ENCODE results near the gene LCE2A. TPM values are rescaled to one million over a fixed set of nuclear protein-coding genes. Genes with fewer than 3 reads are reported as not detected.
"Not testable (repeated sequence)": the region's sequence is repeated elsewhere in the genome, so short reads cannot be mapped to it uniquely, and the experiment has no call there.

The LCE2A gene
- total RNA-seq, 1 donor from 2014 or later = not detected

DNA sequence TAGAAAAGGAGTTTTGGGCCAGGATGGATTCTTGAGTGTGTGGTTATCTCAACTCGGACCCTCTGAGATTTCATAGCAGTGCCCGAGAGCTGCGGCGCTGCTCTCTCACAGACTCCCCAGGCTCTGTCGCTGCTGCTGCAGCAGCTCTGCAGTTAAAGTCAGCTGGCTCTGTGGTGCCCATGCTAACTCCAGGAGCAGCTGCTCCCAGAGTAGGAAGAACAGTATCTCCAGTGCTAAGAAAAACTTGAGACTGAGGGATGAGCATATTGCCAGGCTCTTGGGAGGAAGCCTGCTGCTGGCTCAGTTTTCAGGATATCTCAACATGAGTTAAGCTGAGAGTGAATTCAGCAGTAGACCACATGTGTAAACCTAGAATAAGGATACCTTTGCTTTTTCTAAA is 30.5 kb upstream of the LCE2A start:
- no peak overlapping the region for H3K4me3 ChIP-seq (ENCODE audit: low read depth, low read length)
- TF ChIP-seq, protein P1, sequence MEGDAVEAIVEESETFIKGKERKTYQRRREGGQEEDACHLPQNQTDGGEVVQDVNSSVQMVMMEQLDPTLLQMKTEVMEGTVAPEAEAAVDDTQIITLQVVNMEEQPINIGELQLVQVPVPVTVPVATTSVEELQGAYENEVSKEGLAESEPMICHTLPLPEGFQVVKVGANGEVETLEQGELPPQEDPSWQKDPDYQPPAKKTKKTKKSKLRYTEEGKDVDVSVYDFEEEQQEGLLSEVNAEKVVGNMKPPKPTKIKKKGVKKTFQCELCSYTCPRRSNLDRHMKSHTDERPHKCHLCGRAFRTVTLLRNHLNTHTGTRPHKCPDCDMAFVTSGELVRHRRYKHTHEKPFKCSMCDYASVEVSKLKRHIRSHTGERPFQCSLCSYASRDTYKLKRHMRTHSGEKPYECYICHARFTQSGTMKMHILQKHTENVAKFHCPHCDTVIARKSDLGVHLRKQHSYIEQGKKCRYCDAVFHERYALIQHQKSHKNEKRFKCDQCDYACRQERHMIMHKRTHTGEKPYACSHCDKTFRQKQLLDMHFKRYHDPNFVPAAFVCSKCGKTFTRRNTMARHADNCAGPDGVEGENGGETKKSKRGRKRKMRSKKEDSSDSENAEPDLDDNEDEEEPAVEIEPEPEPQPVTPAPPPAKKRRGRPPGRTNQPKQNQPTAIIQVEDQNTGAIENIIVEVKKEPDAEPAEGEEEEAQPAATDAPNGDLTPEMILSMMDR (conservative IDR thresholded peaks at IDR 0.05; ENCODE audit: low read depth, low read length) = no peak
- no peak for DNase-seq (ENCODE audit: low read depth)

- TF ChIP-seq, protein P1 (conservative IDR thresholded peaks at IDR 0.05; ENCODE audit: low read depth, low read length) = no peak
- H3K4me3 ChIP-seq (ENCODE audit: low read depth, low read length) = no peak overlapping the region
- DNase-seq (ENCODE audit: low read depth) = no peak
Measured at GRCh38 chr1:152673016-152673415, 25.1 kb upstream of the LCE2A start.

DNA sequence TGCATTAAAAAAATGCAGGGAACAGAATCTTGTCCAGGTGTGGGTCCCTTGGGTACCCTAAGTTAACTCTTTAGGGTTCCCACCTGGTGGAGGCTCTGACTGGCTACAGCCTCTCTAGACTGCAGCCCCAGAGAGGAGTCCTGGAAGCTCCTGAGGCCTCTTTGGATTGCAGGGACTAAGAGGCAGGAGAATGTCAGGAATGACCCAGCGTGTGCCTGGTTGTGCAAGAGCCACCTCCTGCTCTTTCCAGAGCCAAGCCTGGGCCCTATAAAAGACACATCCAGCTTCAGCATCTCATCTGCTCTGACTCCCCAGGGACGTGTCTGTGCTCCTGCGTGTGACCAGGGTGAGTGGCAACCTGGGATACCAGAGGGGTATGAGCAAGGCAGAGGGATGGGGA is 23.2 kb upstream of the LCE2A start, which contains the start of gene LCE2C:
TSS of gene LCE2C (plus strand) at position 297 of the 400 bp plus-strand sequence. CDS start 737 bp downstream, outside the sequence.
- DNase-seq (ENCODE audit: low read depth); H3K4me3 ChIP-seq (ENCODE audit: low read depth, low read length): not testable (repeated sequence)

- H3K4me3 ChIP-seq (ENCODE audit: low read depth, low read length) = no peak overlapping the region
- DNase-seq (ENCODE audit: low read depth) = no peak
- TF ChIP-seq, protein P1 (conservative IDR thresholded peaks at IDR 0.05; ENCODE audit: low read depth, low read length) = no peak
Measured at GRCh38 chr1:152679459-152679858, 18.7 kb upstream of the LCE2A start.

DNA sequence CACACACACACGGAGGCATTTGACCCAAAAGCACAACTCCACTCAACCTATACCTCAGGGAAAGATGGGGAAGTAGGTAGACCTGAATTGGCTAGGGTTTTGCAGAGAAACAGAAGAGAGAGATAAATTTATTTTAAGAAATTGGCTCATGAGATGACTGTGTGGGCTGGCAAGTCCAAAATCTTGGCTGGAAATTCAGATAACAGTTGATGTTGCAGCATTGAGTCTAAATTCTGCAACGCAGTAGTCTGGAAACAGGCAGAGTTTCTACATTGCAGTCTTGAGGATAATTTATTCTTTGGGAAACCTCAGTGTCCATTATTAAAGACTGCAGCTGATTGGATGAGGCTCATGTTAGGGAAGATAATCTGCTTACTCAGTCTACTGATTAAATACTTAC is 16.5 kb upstream of the LCE2A start:
- no peak for DNase-seq (ENCODE audit: low read depth)
- TF ChIP-seq, protein P1 (conservative IDR thresholded peaks at IDR 0.05; ENCODE audit: low read depth, low read length) = no peak
- H3K4me3 ChIP-seq (ENCODE audit: low read depth, low read length) = no peak overlapping the region

GRCh38 chr1:152683846-152684245 is 14.3 kb upstream of the LCE2A start:
- H3K4me3 ChIP-seq (ENCODE audit: low read depth, low read length) = no peak overlapping the region
- DNase-seq (ENCODE audit: low read depth) = no peak
- TF ChIP-seq, protein P1 (conservative IDR thresholded peaks at IDR 0.05; ENCODE audit: low read depth, low read length) = no peak

- DNase-seq (ENCODE audit: low read depth) = not testable (repeated sequence)
Measured at GRCh38 chr1:152685823-152686222, 12.3 kb upstream of the LCE2A start, which contains the start of gene LCE2B. TSS of gene LCE2B (plus strand) at chr1:152686123. CDS start at chr1:152686844, 721 bp downstream.

GRCh38 chr1:152699746-152700145 is 1.6 kb downstream of the LCE2A start:
- no peak overlapping the region for H3K4me3 ChIP-seq (ENCODE audit: low read depth, low read length)
- no peak for DNase-seq (ENCODE audit: low read depth)
- TF ChIP-seq, protein P1 (conservative IDR thresholded peaks at IDR 0.05; ENCODE audit: low read depth, low read length) = no peak

More at GRCh38 chr1:152685823-152686222, 12.3 kb upstream of the LCE2A start, which contains the start of gene LCE2B:
- not testable (repeated sequence) for H3K4me3 ChIP-seq (ENCODE audit: low read depth, low read length)

Measured in epithelial cell of proximal tubule (primary cell).